Measurements from ENCODE around the gene BRCC3.
A peak's percentile ranks its signal among the peaks of the same experiment; 100 is the strongest.

BRCC3 gene

GRCh38 chrX:155086961-155087735 lies 15.8 kb downstream of the BRCC3 start:
- TF ChIP-seq L3MBTL2 (conservative IDR thresholded peaks at IDR 0.05) (no peak), CTBP1 (IDR thresholded peaks at IDR 0.05; ENCODE audit: borderline replicate concordance) (no peak), ARNT (IDR thresholded peaks at IDR 0.05) (no peak), LEF1 (IDR thresholded peaks at IDR 0.05; ENCODE audit: borderline replicate concordance) (no peak), FOXA1 (IDR thresholded peaks at IDR 0.05) (no peak), ZNF384 (IDR thresholded peaks at IDR 0.05) (no peak), BHLHE40 (IDR thresholded peaks at IDR 0.05; ENCODE audit: borderline replicate concordance) (no peak), SUZ12 (IDR thresholded peaks at IDR 0.05) (no peak), SP1 (IDR thresholded peaks at IDR 0.05) (no peak)
- TF ChIP-seq, protein P1, sequence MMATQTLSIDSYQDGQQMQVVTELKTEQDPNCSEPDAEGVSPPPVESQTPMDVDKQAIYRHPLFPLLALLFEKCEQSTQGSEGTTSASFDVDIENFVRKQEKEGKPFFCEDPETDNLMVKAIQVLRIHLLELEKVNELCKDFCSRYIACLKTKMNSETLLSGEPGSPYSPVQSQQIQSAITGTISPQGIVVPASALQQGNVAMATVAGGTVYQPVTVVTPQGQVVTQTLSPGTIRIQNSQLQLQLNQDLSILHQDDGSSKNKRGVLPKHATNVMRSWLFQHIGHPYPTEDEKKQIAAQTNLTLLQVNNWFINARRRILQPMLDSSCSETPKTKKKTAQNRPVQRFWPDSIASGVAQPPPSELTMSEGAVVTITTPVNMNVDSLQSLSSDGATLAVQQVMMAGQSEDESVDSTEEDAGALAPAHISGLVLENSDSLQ (IDR thresholded peaks at IDR 0.05) = no peak
- CTCF ChIA-PET = interaction anchor here (0.7 to 1.7 kb wide), 2 partner anchors 105 to 169 kb away, joined by 3 to 4 read pairs; no protein-coding TSS in a partner anchor
- no peak for DNase-seq (ENCODE audit: extremely low spot score)
- POLR2A ChIA-PET = no interaction called here

DNA sequence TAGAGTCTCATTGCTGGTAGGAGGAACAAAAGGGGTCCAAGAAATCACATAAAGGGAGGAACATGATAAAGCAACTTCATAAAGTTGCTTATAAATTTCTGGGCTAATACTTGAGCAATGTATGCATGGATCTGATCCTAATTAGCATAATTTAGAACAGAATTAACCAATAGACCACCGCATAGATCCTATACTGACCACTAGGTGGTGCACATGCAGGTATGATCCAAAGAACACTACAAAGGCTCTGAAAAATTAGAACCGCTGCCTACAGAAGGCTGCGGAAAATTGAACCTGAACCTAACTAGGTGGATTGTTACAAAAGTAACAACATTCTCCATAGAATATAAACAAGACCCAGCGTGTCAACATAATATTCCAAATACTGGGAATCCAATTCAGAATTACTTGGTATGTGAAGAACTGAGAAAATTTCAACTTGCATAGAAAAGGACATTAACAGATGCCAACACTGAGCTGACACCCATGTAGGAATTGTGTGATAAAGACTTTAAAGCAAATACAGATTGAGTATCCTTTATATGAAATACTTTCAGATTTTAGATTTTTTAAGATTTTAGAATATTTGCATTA lies 23.3 kb downstream of the BRCC3 start:
- ChIA-PET POLR2A (no interaction called here), CTCF (interaction anchor here (1.0 kb wide), 1 partner anchor 19 kb away, joined by 4 read pairs; no protein-coding TSS in a partner anchor)
- no peak for TF ChIP-seq NFRKB (IDR thresholded peaks at IDR 0.05)
- TF ChIP-seq ARNT (IDR thresholded peaks at IDR 0.05) = no peak
- no peak for TF ChIP-seq BHLHE40 (IDR thresholded peaks at IDR 0.05; ENCODE audit: borderline replicate concordance)
- TF ChIP-seq L3MBTL2 (conservative IDR thresholded peaks at IDR 0.05) = no peak
- no peak for TF ChIP-seq FOXA1 (IDR thresholded peaks at IDR 0.05)
- TF ChIP-seq ELF4 (IDR thresholded peaks at IDR 0.05) = no peak
- TF ChIP-seq CTBP1 (IDR thresholded peaks at IDR 0.05; ENCODE audit: borderline replicate concordance) = no peak
- TF ChIP-seq ZNF384 (IDR thresholded peaks at IDR 0.05) = no peak
- no peak for TF ChIP-seq FOXM1 (IDR thresholded peaks at IDR 0.05; ENCODE audit: borderline replicate concordance)
- DNase-seq (ENCODE audit: extremely low spot score) = peak; percentile 27

- ChIA-PET CTCF (no interaction called here), POLR2A (no interaction called here)
- TF ChIP-seq FOXA1 (IDR thresholded peaks at IDR 0.05) = no peak
- TF ChIP-seq FOXK2 (IDR thresholded peaks at IDR 0.05) = no peak
- TF ChIP-seq FOXM1 (IDR thresholded peaks at IDR 0.05; ENCODE audit: borderline replicate concordance) = no peak
- no peak for TF ChIP-seq NFRKB (IDR thresholded peaks at IDR 0.05)
- no peak for TF ChIP-seq SUZ12 (IDR thresholded peaks at IDR 0.05)
- TF ChIP-seq ZNF384 (IDR thresholded peaks at IDR 0.05) = no peak
- no peak for TF ChIP-seq HDGF (IDR thresholded peaks at IDR 0.05; ENCODE audit: borderline replicate concordance)
- no peak for TF ChIP-seq CTBP1 (IDR thresholded peaks at IDR 0.05; ENCODE audit: borderline replicate concordance)
- TF ChIP-seq TARDBP (IDR thresholded peaks at IDR 0.05) = no peak
- TF ChIP-seq LEF1 (IDR thresholded peaks at IDR 0.05; ENCODE audit: borderline replicate concordance) = no peak
- no peak for DNase-seq (ENCODE audit: extremely low spot score)
Measured at GRCh38 chrX:155105919-155106318, 34.6 kb downstream of the BRCC3 start.

GRCh38 chrX:155108427-155108826 lies 37.1 kb downstream of the BRCC3 start:
- TF ChIP-seq NFRKB (IDR thresholded peaks at IDR 0.05) (no peak), LEF1 (IDR thresholded peaks at IDR 0.05; ENCODE audit: borderline replicate concordance) (no peak), ARNT (IDR thresholded peaks at IDR 0.05) (no peak), SUZ12 (IDR thresholded peaks at IDR 0.05) (no peak), FOXM1 (IDR thresholded peaks at IDR 0.05; ENCODE audit: borderline replicate concordance) (no peak), BHLHE40 (IDR thresholded peaks at IDR 0.05; ENCODE audit: borderline replicate concordance) (no peak), FOXA1 (IDR thresholded peaks at IDR 0.05) (no peak), ELF4 (IDR thresholded peaks at IDR 0.05) (no peak), ZNF384 (IDR thresholded peaks at IDR 0.05) (no peak), HDGF (IDR thresholded peaks at IDR 0.05; ENCODE audit: borderline replicate concordance) (no peak), CTBP1 (IDR thresholded peaks at IDR 0.05; ENCODE audit: borderline replicate concordance) (no peak), L3MBTL2 (conservative IDR thresholded peaks at IDR 0.05) (no peak), FOXK2 (IDR thresholded peaks at IDR 0.05) (no peak)
- TF ChIP-seq, protein P1 (IDR thresholded peaks at IDR 0.05) = no peak
- CTCF ChIA-PET = no interaction called here
- POLR2A ChIA-PET = no interaction called here
- DNase-seq (ENCODE audit: extremely low spot score) = no peak

DNA sequence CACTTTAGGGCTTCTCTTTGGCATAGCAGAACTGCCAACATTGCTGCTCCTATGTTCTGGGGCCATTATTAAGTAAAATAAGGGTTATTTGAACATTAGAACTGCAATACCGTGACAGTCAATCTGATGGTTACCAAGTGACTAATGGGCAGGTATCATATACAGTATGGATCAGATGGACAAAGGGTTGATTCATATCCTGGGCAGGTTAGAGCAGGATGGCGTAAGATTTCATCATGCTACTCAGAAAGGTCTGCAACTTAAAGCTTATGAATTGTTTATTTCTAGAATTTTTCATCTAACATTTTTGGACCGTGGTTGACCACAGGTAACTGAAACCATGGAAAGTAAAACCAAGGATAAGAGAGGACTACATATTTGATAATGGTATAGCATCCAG lies 40.9 kb downstream of the BRCC3 start:
- ChIA-PET POLR2A (no interaction called here), CTCF (no interaction called here)
- no peak for DNase-seq (ENCODE audit: extremely low spot score)
- no peak for TF ChIP-seq ARNT (IDR thresholded peaks at IDR 0.05)
- no peak for TF ChIP-seq BHLHE40 (IDR thresholded peaks at IDR 0.05; ENCODE audit: borderline replicate concordance)
- TF ChIP-seq SUZ12 (IDR thresholded peaks at IDR 0.05) = no peak
- no peak for TF ChIP-seq CTBP1 (IDR thresholded peaks at IDR 0.05; ENCODE audit: borderline replicate concordance)
- no peak for TF ChIP-seq TARDBP (IDR thresholded peaks at IDR 0.05)
- TF ChIP-seq, protein P1 (IDR thresholded peaks at IDR 0.05) = no peak
- no peak for TF ChIP-seq NFRKB (IDR thresholded peaks at IDR 0.05)
- TF ChIP-seq SP1 (IDR thresholded peaks at IDR 0.05) = no peak
- no peak for TF ChIP-seq LEF1 (IDR thresholded peaks at IDR 0.05; ENCODE audit: borderline replicate concordance)
- TF ChIP-seq HDGF (IDR thresholded peaks at IDR 0.05; ENCODE audit: borderline replicate concordance) = no peak

GRCh38 chrX:155113097-155113496 lies 41.8 kb downstream of the BRCC3 start:
- ChIA-PET CTCF (no interaction called here), POLR2A (no interaction called here)
- no peak for TF ChIP-seq BHLHE40 (IDR thresholded peaks at IDR 0.05; ENCODE audit: borderline replicate concordance)
- TF ChIP-seq, protein P1 (IDR thresholded peaks at IDR 0.05) = no peak
- no peak for TF ChIP-seq ELF4 (IDR thresholded peaks at IDR 0.05)
- TF ChIP-seq ZNF384 (IDR thresholded peaks at IDR 0.05) = no peak
- no peak for TF ChIP-seq CTBP1 (IDR thresholded peaks at IDR 0.05; ENCODE audit: borderline replicate concordance)
- no peak for TF ChIP-seq SP1 (IDR thresholded peaks at IDR 0.05)
- TF ChIP-seq TARDBP (IDR thresholded peaks at IDR 0.05) = no peak
- TF ChIP-seq FOXM1 (IDR thresholded peaks at IDR 0.05; ENCODE audit: borderline replicate concordance) = no peak
- no peak for TF ChIP-seq SUZ12 (IDR thresholded peaks at IDR 0.05)
- TF ChIP-seq L3MBTL2 (conservative IDR thresholded peaks at IDR 0.05) = no peak
- no peak for TF ChIP-seq NFRKB (IDR thresholded peaks at IDR 0.05)
- no peak for TF ChIP-seq LEF1 (IDR thresholded peaks at IDR 0.05; ENCODE audit: borderline replicate concordance)
- no peak for DNase-seq (ENCODE audit: extremely low spot score)
